ENCODE results near the gene SKIDA1.

Gene SKIDA1

DNA sequence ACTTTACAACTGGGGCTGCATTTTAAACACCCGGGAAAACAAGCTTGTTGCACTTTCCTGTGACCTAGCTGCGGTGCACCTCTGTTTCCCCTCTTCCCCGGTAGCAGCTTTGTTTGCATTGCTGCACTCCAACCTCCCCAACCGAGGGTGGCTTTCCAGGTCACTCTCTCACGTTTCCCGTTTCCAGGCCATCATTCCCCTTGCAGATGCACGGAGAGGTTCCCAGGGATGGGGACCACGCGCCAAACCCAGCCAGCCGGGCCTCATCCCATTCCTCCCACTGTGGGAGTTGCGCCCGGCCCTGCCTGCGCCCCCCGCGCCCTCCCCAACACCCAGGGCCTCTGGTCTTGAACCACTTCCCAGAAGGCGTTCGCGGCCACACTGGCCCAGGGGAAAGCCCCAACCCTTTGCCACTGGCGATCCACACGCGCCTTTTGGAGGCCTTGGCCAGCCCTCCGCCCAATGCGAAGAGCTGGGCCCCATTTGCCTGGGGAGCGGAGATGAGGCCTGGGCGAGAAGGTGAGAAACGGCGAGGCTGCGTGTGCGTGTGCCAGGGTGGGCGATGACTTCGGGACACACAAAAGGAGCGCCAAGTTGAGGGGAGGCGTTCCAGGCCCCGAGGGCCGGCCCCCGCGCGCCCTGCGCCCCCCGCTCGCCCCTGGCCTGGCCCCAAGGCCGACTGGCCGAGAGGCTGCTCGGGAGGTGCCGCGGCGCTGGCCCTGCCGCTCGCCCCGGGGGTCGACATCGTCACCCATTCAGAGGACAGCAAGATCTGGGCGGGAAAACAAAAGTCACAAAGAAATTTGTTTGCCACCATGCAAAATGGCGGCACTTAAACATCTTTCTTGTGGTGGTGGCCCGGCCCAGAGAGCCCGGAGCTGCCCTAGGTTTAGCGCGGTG lies 15.9 kb downstream of the SKIDA1 start:
- H3K27ac ChIP-seq: no peak overlapping the region
- ChIA-PET CTCF (no interaction called here), POLR2A (ENCODE audit: low non-redundant PET) (interaction anchor here (0.5 kb wide), 1 partner anchor 202 kb away, joined by 3 read pairs; no protein-coding TSS in a partner anchor)
- TF ChIP-seq, protein P1, sequence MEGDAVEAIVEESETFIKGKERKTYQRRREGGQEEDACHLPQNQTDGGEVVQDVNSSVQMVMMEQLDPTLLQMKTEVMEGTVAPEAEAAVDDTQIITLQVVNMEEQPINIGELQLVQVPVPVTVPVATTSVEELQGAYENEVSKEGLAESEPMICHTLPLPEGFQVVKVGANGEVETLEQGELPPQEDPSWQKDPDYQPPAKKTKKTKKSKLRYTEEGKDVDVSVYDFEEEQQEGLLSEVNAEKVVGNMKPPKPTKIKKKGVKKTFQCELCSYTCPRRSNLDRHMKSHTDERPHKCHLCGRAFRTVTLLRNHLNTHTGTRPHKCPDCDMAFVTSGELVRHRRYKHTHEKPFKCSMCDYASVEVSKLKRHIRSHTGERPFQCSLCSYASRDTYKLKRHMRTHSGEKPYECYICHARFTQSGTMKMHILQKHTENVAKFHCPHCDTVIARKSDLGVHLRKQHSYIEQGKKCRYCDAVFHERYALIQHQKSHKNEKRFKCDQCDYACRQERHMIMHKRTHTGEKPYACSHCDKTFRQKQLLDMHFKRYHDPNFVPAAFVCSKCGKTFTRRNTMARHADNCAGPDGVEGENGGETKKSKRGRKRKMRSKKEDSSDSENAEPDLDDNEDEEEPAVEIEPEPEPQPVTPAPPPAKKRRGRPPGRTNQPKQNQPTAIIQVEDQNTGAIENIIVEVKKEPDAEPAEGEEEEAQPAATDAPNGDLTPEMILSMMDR (conservative IDR thresholded peaks at IDR 0.05; ENCODE audit: low read depth): no peak
- DNase-seq (ENCODE audit: low spot score): no peak

DNA sequence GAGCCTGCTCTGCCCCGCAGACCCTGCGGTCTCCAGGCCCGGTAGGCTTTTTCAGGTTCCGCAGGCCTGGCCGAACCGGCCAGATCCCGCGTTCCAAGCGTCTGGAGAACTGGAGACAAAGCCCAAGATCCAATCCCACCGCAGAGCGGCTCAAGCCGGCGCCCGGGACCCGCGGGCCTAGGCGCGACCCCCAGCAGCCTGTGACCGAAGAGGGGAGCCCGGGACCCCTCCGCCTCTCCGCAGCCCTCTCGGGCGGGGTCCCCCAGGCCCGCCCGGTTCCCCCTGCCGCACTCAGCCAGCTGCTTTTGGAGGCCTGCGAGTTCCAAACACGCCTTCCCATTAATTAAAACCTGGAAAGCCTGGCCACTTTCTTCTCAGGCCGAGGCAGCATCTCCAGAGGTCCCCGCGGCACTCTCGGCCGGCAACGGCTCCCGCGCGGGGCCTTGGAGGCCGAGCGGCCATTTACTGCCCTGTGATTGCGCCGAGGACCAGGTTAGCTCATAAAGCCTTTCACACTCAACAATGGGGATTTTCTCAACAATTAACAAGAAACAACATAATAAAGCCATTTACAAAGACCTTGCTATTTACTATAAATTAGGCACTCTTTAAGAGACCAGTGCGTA lies 16.7 kb downstream of the SKIDA1 start:
- ChIA-PET CTCF (interaction anchor here (0.7 kb wide), 1 partner anchor 13 kb away, joined by 4 read pairs; no protein-coding TSS in a partner anchor), POLR2A (ENCODE audit: low non-redundant PET) (interaction anchor here (0.5 kb wide), 1 partner anchor 203 kb away, joined by 3 read pairs; no protein-coding TSS in a partner anchor)
- TF ChIP-seq, protein P1 (conservative IDR thresholded peaks at IDR 0.05; ENCODE audit: low read depth): no peak
- DNase-seq (ENCODE audit: low spot score): no peak
- no peak overlapping the region for H3K27ac ChIP-seq

DNA sequence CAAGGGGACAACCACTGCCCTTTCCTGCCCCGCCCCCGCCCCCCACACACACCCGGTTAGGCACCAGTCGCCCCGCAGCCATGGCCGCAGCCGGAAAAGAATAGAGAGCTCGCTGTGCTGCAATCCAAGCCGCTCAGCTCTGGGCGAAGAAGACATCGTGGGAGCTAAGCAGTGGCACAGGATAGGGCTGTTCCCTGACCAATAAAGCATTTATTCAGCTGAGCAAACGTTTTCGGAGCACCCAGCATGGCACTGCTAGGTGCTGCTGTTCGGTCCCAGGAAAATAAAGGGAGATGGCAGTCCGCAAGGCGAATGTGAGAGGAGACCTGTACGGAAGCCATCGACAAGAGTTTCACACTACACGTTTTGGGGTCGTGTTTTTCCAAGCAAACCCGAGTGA lies 18.3 kb downstream of the SKIDA1 start:
- POLR2A ChIA-PET (ENCODE audit: low non-redundant PET): no interaction called here
- TF ChIP-seq, protein P1 (conservative IDR thresholded peaks at IDR 0.05; ENCODE audit: low read depth): no peak
- H3K27ac ChIP-seq: no peak overlapping the region

DNA sequence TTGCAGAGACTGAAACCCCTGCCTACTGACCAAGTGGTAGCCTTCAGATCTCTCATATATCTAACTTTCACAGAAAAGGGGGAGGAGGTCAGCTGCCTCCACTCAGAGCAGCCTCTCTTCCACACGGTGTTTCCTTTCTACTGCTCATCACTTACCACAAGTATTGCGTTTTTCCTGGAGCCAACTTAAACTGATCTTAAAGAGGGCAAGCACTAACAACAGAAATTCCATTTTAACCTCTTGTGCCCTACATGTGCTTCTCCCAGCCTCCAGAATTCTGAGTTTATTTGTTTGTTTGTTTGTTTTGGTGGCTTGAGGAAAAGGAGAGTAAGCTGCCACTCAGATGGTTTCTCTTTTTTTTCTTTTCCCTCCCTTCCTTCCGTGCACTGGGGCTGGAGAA lies 19.1 kb downstream of the SKIDA1 start:
- ChIA-PET CTCF (no interaction called here), POLR2A (ENCODE audit: low non-redundant PET) (no interaction called here)
- TF ChIP-seq, protein P1 (conservative IDR thresholded peaks at IDR 0.05; ENCODE audit: low read depth): no peak
- DNase-seq (ENCODE audit: low spot score): no peak
- no peak overlapping the region for H3K27ac ChIP-seq

More for the DNA sequence above, 18.3 kb downstream of the SKIDA1 start:
- DNase-seq (ENCODE audit: low spot score): no peak
- CTCF ChIA-PET: interaction anchor here (0.6 kb wide), 1 partner anchor 11 kb away, joined by 3 read pairs; no protein-coding TSS in a partner anchor

DNA sequence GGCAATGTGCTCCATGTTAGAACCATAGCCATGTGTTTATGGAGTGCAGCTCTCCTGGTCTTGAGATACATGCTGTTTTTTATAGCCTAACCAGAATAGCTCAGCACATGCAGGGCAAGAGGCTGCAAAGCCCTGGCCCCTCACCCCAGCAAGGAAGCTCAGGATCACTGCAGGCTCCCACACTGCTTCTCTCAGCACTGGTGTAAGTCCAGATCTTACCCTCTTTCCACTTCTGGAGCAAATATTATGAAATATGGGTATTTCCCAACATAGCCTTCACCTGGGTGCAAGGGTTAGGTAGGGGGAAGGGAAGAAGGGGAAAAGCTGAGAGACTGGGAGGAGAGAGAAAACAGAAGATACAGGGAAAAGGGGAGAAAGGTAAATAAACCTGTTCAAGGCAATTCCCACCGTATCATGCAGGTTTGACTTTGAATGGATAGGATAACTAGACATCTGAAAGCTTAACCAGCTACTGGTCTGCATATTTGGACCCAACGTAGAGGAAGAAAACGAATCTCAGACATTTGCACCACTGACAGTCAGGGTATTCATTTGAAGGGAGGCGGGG lies 19.7 kb downstream of the SKIDA1 start:
- TF ChIP-seq, protein P1 (conservative IDR thresholded peaks at IDR 0.05; ENCODE audit: low read depth): no peak
- CTCF ChIA-PET: interaction anchor here (0.7 kb wide), 1 partner anchor 226 kb away, joined by 5 read pairs; no protein-coding TSS in a partner anchor
- POLR2A ChIA-PET (ENCODE audit: low non-redundant PET): no interaction called here
- DNase-seq (ENCODE audit: low spot score): no peak
- H3K27ac ChIP-seq: no peak overlapping the region

DNA sequence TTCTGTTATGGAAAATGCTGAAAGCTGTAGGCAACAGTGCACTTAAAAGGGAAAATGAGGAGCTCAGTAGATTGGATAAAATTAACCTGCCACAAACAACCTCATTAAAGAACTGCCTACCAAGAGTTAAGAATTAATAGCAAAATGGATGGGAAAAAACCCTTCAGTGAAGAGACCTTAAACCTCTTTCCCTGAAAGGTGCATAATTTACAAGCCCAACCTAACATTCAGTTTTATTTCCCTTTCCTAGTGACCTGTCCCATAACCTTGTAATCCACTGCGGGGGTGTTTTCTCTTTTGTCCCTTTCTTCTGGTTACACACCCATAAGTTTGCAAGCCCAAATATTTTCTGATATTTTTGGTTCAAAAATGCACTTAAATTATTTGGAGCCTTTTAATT lies 21.9 kb downstream of the SKIDA1 start:
- TF ChIP-seq, protein P1 (conservative IDR thresholded peaks at IDR 0.05; ENCODE audit: low read depth): no peak
- no peak for DNase-seq (ENCODE audit: low spot score)
- no peak overlapping the region for H3K27ac ChIP-seq
- CTCF ChIA-PET: no interaction called here
- POLR2A ChIA-PET (ENCODE audit: low non-redundant PET): no interaction called here
